K562 (cell line): ENCODE results near the gene FSTL4. TPM values are rescaled to one million over a fixed set of nuclear protein-coding genes. Genes with fewer than 3 reads are reported as not detected.

Experiments used
- ATAC-seq: fragments of 200-7000 bp; cut with Tn5 transposase; 3 replicates; pipeline ENCODE4 v1.9.1; 2020; ENCODE audit warnings: moderate library complexity
- BruUV-seq: library from RNA; stranded (reverse); fragments of 400-500 nt; replicated peaks from 2 replicates; lab custom pipeline; 2021; lab: Mats Ljungman, UMichigan
- CTCF ChIA-PET: fragments of 300-600 bp; formaldehyde crosslinking; extraction: SDS; loops from one replicate; lab custom pipeline; 2021; ENCODE audit warnings: low intra/inter-chr PET ratio; lab: Yijun Ruan, JAX
- POLR2A ChIA-PET: fragments of 300-600, 350-650 bp; sonication (Branson Sonifier 250); formaldehyde crosslinking; extraction: SDS; loops from one replicate; lab custom pipeline; 2021; ENCODE audit warnings: antibody characterized with exemption, inconsistent platforms; lab: Yijun Ruan, JAX
- DNase-seq, 4 experiments: peaks; one replicate each; pipeline versions ENCODE4 v3.0.0 to v3.0.0-alpha.2; 2011 to 2018; ENCODE audit warnings: low spot score in 3 of 4, mixed read lengths in 3 of 4; ENCODE audit errors: extremely low read depth in 1 of 4
- FAIRE-seq: peaks from 2 replicates; lab custom pipeline; 2011; peaks lifted over from hg19 to GRCh38; lab: Jason Lieb, UNC
- H2AFZ ChIP-seq: 2 replicates; pipeline ENCODE4 v1.6.0; 2011; ENCODE audit warnings: low read depth, low read length, control low read depth, inconsistent platforms
- H3K27ac ChIP-seq: fragments of 200-600 bp; 3 replicates; pipeline ENCODE4 v1.8.0; 2011; ENCODE audit warnings: low read depth, mild to moderate bottlenecking, control low read depth, inconsistent platforms, low read length, moderate library complexity, mixed read lengths; ENCODE audit errors: extremely low read depth
- H3K27me3 ChIP-seq, 2 experiments: fragments of 300-600 bp in 1 of 2; 2 replicates in 1 of 2; 3 replicates in 1 of 2; pipeline versions ENCODE4 v1.6.0 to v1.8.0; 2011; ENCODE audit warnings: inconsistent platforms in 2 of 2, low read length in 2 of 2, mild to moderate bottlenecking in 1 of 2, mixed read lengths in 1 of 2, moderate library complexity in 1 of 2; ENCODE audit not compliant: control insufficient read depth in 2 of 2, insufficient read depth in 2 of 2
- H3K36me3 ChIP-seq: fragments of 300-600 bp; 3 replicates; pipeline ENCODE4 v1.8.0; 2011; ENCODE audit warnings: mild to moderate bottlenecking, low read length, inconsistent platforms; ENCODE audit not compliant: control insufficient read depth, insufficient read depth
- H3K4me1 ChIP-seq, 2 experiments: fragments of 200-600 bp in 1 of 2; replicated peaks in 1 of 2; 2 replicates in 1 of 2; 3 replicates in 1 of 2; pipeline versions ENCODE4 v1.5.1 to v1.8.0; 2011; ENCODE audit warnings: inconsistent platforms in 2 of 2, low read length in 2 of 2, mild to moderate bottlenecking in 1 of 2, mixed read lengths in 1 of 2, moderate library complexity in 1 of 2; ENCODE audit not compliant: control insufficient read depth in 2 of 2, insufficient read depth in 2 of 2
- H3K4me2 ChIP-seq: 2 replicates; pipeline ENCODE4 v1.6.1; 2011; ENCODE audit warnings: low read length, control low read depth, inconsistent platforms, mixed read lengths; ENCODE audit not compliant: insufficient read depth
- H3K4me3 ChIP-seq: fragments of 200-600 bp; sonication (generic), shearing (Covaris generic); 2 replicates; pipeline ENCODE4 v1.5.1; 2016; ENCODE audit warnings: control low read depth, inconsistent platforms
- H3K79me2 ChIP-seq: fragments of 200-600 bp; 3 replicates; pipeline ENCODE4 v1.8.0; 2011; ENCODE audit warnings: low read length, inconsistent platforms; ENCODE audit not compliant: control insufficient read depth, insufficient read depth
- H3K9ac ChIP-seq, 2 experiments: 2 replicates each; pipeline versions ENCODE4 v1.6.0 to v1.6.1; 2011; ENCODE audit warnings: low read depth in 2 of 2, low read length in 2 of 2, control low read depth in 1 of 2, inconsistent platforms in 1 of 2, mild to moderate bottlenecking in 1 of 2, mixed read lengths in 1 of 2; ENCODE audit not compliant: insufficient read depth in 1 of 2
- H3K9me1 ChIP-seq: one replicate; pipeline ENCODE4 v1.6.0; 2011; ENCODE audit warnings: inconsistent platforms, mild to moderate bottlenecking, low read length, moderate library complexity; ENCODE audit not compliant: control insufficient read depth, insufficient read depth
- H3K9me3 ChIP-seq: replicated peaks from 2 replicates; pipeline ENCODE4 v1.5.1; 2011; ENCODE audit warnings: low read depth, low read length, inconsistent platforms; ENCODE audit not compliant: control insufficient read depth, insufficient read depth
- H4K20me1 ChIP-seq: replicated peaks from 2 replicates; pipeline ENCODE4 v1.6.1; 2011; ENCODE audit warnings: low read length, inconsistent platforms, mixed read lengths; ENCODE audit not compliant: control insufficient read depth, insufficient read depth
- EGR1 ChIP-seq: fragments of 450-650 bp; conservative IDR thresholded peaks from 2 replicates; pipeline ENCODE4 v1.6.1; 2017; ENCODE audit warnings: mild to moderate bottlenecking
- NUFIP1 ChIP-seq: fragments of 450-650 bp; IDR thresholded peaks from 2 replicates; pipeline ENCODE4 v1.6.1; 2018; ENCODE audit not compliant: partially characterized antibody
- POLR2H ChIP-seq: IDR thresholded peaks from 2 replicates; pipeline ENCODE4 v1.6.1; 2016; ENCODE audit warnings: missing genetic modification characterization, low read depth, mild to moderate bottlenecking, control low read depth, missing compliant biosample characterization, moderate library complexity
- WGBS: fragments of 100-300 bp; shearing (Covaris generic); methylation state at CpG from one replicate; pipeline ENCODE4 v1.1.6; 2016; ENCODE audit warnings: low coverage, mixed read lengths; ENCODE audit not compliant: insufficient coverage; ENCODE audit errors: missing lambda C conversion rate; 5-methylcytosine and 5-hydroxymethylcytosine counted together
- in situ Hi-C: fragments of 300-500 bp; cut with MboI; formaldehyde crosslinking; loops from 4 replicates; pipeline ENCODE4 v1.15.0; 2018; ENCODE audit warnings: inconsistent platforms, mixed read lengths
- intact Hi-C: fragments of 100-400 bp; cut with micrococcal nuclease; formaldehyde crosslinking; loops from 2 replicates; pipeline ENCODE4 v1.14.2; 2022
- polyA plus RNA-seq, 8 experiments: library from polyadenylated mRNA; depleted of rRNA in 4 of 8; stranded (reverse) in 5 of 8; unstranded in 3 of 8; fragments of >200 nt; fragmentation: Nextera tagmentation in 2 of 8; fragmentation: Illumina TruSeq in 1 of 8; extraction: Ambion mirVana in 2 of 8; extraction: Trizol in 1 of 8; gene quantifications; 2 replicates each; pipeline versions ENCODE4 v1.2.1 to v1.2.3, GENCODE V29; 2011 to 2014; ENCODE audit warnings: inconsistent platforms in 1 of 8, missing spikeins in 1 of 8
- total RNA-seq, 7 experiments: library from RNA; depleted of rRNA in 6 of 7; stranded (reverse); fragments of >200 nt in 6 of 7; fragmentation: Illumina TruSeq in 2 of 7; extraction: Trizol in 2 of 7; gene quantifications; 2 replicates each; pipeline versions ENCODE4 v1.2.1 to v1.2.3, GENCODE V29; 2011 to 2021; ENCODE audit warnings: low replicate concordance in 1 of 7
- TF ChIP-seq, protein P1 (sequence below), 2 experiments: fragments of 450-650 bp in 1 of 2; sonication (generic) in 1 of 2; formaldehyde crosslinking in 1 of 2; IDR thresholded peaks; 2 replicates each; pipeline versions ENCODE4 v1.7.1 to v1.9.0; 2016 to 2022; ENCODE audit warnings: inconsistent platforms in 1 of 2, mild to moderate bottlenecking in 1 of 2, missing genetic modification reagents in 1 of 2
- TF ChIP-seq, protein P2 (sequence below): fragments of 450-650 bp; formaldehyde crosslinking; IDR thresholded peaks from 2 replicates; pipeline ENCODE4 v1.4.0; 2020; ENCODE audit warnings: mild to moderate bottlenecking, moderate library complexity

FSTL4 gene
- total and polyA plus RNA-seq, 9 of the 15 experiments (the other 6 are each of a cell fraction or from before 2014, with no cell fraction given) = 0.08 to 0.18 (median 0.10) TPM; not detected in 5

DNA sequence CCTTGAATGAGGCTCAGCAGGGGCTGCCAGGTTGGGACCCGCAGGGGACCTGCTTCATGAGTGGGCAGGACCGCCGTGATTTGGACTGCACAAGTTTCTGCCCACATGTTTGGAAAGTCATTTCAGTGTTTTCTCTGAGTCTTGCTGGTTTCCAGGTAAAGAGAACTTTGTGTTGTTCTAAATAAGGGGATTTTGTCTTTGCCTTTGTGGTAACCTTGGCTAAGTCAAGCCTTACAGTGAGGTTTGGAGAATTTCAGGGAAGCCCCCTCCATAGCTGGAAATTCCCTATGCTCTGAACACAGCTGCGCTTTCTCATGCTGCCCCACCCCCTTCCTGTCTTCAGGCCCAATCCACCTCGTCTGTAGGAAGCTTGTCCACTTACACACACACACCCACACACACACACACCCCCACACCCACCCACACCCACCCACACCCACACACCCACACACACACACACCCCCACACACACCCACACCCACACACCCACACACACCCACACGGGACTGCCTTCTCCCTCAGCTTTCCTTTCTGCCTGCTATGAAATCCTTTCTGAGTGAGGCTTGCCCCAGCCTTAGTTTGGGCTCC is 290.4 kb downstream of the FSTL4 start:
- ATAC-seq (no peak), FAIRE-seq (no peak)
- Histone ChIP-seq H2AFZ (no peak overlapping the region), H3K79me2 (no peaks in the 10 kb centered on the region), H4K20me1 (peaks cover 10% of the 10 kb centered on the region; the same call in 1 of the 2 replicates), H3K9me1 (no peaks in the 10 kb centered on the region), H3K4me2 (no peak overlapping the region), H3K9me3 (no peaks in the 10 kb centered on the region), H3K27ac (no peak overlapping the region), H3K27me3 (peaks cover 5 to 69% of the 10 kb centered on the region in 2 experiments; a peak in 4 of 5 replicates), H3K36me3 (no peaks in the 10 kb centered on the region), H3K9ac (no peak overlapping the region), H3K4me1 (no peaks in the 10 kb centered on the region), H3K4me3 (no peak overlapping the region)
- in situ Hi-C loops = no loop called here
- intact Hi-C loops = no loop called here
- BruUV-seq = no TSS peak
- ChIA-PET CTCF (interaction anchor here (0.8 kb wide), 1 partner anchor 251 kb away, joined by 3 read pairs; no protein-coding TSS in a partner anchor), POLR2A (interaction anchor here (1.2 kb wide), 1 partner anchor 12 kb away, joined by 3 read pairs; no protein-coding TSS in a partner anchor)
- 3% methylated on average over 4 of the region's 6 CpGs for WGBS
- TF ChIP-seq, protein P1, sequence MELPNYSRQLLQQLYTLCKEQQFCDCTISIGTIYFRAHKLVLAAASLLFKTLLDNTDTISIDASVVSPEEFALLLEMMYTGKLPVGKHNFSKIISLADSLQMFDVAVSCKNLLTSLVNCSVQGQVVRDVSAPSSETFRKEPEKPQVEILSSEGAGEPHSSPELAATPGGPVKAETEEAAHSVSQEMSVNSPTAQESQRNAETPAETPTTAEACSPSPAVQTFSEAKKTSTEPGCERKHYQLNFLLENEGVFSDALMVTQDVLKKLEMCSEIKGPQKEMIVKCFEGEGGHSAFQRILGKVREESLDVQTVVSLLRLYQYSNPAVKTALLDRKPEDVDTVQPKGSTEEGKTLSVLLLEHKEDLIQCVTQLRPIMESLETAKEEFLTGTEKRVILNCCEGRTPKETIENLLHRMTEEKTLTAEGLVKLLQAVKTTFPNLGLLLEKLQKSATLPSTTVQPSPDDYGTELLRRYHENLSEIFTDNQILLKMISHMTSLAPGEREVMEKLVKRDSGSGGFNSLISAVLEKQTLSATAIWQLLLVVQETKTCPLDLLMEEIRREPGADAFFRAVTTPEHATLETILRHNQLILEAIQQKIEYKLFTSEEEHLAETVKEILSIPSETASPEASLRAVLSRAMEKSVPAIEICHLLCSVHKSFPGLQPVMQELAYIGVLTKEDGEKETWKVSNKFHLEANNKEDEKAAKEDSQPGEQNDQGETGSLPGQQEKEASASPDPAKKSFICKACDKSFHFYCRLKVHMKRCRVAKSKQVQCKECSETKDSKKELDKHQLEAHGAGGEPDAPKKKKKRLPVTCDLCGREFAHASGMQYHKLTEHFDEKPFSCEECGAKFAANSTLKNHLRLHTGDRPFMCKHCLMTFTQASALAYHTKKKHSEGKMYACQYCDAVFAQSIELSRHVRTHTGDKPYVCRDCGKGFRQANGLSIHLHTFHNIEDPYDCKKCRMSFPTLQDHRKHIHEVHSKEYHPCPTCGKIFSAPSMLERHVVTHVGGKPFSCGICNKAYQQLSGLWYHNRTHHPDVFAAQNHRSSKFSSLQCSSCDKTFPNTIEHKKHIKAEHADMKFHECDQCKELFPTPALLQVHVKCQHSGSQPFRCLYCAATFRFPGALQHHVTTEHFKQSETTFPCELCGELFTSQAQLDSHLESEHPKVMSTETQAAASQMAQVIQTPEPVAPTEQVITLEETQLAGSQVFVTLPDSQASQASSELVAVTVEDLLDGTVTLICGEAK (IDR thresholded peaks at IDR 0.05) = no peak
- TF ChIP-seq, protein P1 (CRISPR knock-in tag; IDR thresholded peaks at IDR 0.05) = no peak
- TF ChIP-seq, protein P2, sequence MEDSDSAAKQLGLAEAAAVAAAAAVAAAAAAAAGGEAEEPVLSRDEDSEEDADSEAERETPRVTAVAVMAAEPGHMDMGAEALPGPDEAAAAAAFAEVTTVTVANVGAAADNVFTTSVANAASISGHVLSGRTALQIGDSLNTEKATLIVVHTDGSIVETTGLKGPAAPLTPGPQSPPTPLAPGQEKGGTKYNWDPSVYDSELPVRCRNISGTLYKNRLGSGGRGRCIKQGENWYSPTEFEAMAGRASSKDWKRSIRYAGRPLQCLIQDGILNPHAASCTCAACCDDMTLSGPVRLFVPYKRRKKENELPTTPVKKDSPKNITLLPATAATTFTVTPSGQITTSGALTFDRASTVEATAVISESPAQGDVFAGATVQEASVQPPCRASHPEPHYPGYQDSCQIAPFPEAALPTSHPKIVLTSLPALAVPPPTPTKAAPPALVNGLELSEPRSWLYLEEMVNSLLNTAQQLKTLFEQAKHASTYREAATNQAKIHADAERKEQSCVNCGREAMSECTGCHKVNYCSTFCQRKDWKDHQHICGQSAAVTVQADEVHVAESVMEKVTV (CRISPR knock-in tag) = no peak
- peak; percentile 83 for TF ChIP-seq EGR1
- no peak for TF ChIP-seq POLR2H (tag)
- no peak for TF ChIP-seq NUFIP1
- TF ChIP-seq, all 486 proteins: peak for 1
- no peak for DNase-seq
